ENCODE measurements around the gene DDX1.

DDX1 gene

GRCh38 chr2:15633043-15633970 is 41.6 kb downstream of the DDX1 start:
- DNase-seq = no peak

DNA sequence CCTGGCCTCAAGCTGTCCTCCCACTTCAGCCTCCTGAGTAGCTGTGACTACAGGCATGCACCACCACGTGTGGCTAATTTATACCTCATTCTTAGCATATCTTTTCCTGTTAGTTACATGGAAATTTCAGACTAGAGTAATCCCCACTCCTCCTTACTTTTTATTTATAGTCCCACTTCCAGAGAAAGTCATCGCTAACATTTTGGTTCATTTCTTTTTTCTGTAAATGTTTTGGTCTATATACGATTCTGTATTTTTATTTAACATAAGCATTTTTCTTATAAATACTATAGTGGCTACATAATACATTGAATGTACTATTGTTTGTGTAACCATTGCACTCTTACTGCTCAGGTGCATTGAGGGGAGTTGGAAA is 42.3 kb downstream of the DDX1 start:
- no peak for DNase-seq

DNA sequence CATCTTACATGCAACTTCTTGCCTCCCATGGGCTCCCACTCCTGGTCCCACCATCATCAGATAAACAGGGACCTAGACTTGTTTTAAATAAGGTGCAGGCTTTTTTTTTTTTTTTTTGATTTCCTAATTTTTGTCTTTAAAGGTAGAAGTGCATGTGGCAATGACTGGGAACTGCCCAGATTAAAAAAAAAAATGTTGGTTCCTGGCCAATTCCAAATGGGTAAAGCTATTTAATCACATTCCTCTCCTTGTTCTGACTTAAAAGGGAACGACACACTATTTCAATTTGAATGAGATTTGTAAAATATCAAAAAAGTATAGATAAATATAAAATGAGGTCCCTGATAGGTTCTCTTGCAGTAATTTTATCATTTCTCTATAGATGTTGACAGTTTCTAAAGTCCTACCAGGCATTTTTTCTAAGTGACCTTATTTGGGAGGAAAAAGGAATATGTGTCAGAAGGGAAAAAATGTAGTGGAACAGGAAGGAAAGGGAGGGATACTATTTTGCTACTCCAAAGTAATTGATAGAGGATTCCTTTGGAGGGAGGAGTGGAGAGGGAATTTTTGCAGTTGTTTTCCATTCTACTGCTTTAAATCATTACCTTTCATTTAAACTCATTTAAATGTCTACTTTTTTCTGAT is 43.3 kb downstream of the DDX1 start:
- DNase-seq = no peak

GRCh38 chr2:15636972-15637785 is 45.5 kb downstream of the DDX1 start:
- peak; percentile 41 for DNase-seq

GRCh38 chr2:15638720-15639119 is 47.1 kb downstream of the DDX1 start:
- DNase-seq = no peak

- DNase-seq = no peak
Observed at GRCh38 chr2:15639323-15640251, 47.9 kb downstream of the DDX1 start.

DNA sequence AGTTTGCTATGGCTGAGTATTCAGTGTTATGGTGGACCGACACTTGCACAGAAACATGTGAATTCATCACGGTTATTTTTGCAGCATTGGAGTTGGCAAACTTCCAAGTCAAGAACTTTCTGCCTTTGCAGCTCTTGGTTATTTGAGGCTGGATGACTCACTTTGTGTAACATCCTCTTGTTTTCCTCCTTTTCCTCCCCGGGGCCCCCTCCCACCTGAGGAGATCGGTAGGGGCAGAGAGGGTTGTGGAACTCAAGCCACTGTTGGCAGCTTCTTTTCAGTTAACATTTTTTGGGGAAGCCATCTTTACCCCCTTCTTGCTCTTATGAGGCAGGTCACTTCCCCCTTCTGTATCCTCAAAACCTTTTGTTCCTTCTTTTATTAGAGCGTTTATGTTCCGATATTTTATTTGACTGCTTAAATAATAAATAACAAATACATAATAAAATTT is 48.6 kb downstream of the DDX1 start:
- DNase-seq = no peak

GRCh38 chr2:15640784-15641183 is 49.1 kb downstream of the DDX1 start:
- no peak for DNase-seq

DNA sequence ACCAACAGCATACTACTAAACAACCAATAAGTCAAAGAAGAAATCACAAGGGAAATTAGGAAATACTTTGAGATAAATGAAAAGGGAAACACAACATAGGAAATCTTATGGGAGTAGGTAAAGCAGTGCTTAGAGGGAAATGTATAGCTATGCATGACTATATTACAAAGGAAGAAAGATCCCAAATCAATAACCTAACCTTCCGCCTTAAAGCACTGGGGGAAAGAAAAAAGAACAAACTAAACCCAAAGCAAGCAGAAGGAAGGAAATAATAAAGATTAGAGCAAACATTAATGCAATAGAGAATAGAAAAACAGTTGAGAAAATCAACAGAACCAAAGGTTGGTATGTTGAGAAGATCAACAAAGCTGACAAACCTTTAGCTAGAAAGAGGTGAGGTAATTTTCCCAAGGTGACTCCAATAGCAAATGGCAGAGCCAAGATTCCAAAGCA is 49.9 kb downstream of the DDX1 start:
- DNase-seq = no peak

- no peak for DNase-seq
Observed at GRCh38 chr2:15642011-15642814, 50.5 kb downstream of the DDX1 start.

DNA sequence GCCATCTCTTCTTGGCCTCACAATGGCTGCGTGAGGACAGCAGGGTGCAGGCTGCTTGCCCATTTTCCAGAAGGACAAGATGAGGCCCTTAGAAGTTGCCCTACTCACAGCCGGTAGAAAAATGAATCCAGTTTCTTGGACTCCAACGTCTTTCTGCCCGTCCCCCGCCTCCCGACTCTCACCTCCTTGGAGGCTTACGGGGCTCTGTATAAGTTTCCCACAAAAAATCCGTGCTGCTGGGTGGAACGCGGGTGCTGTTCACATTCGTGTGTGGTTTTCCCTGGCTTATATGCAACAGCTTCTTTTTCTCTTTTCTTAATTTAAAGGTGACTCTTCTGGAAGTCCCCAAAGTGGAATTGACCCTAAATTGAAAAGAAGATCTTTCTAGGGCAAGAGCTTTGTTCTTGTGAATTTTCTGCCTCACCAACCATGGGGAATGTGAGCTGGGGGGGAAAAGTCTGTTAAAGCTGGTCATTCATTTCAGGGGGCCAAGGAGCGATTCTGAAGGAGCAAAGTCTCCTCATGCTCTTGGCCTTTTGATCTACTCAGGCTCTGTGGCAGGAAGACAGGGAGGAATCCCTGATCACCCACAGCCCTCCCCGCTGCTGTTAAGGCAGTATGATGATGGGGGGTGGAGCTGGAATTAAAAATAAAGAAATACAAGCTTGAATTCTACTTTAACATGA is 51.3 kb downstream of the DDX1 start:
- no peak for DNase-seq

GRCh38 chr2:15643791-15644585 is 52.3 kb downstream of the DDX1 start:
- no peak for DNase-seq

DNA sequence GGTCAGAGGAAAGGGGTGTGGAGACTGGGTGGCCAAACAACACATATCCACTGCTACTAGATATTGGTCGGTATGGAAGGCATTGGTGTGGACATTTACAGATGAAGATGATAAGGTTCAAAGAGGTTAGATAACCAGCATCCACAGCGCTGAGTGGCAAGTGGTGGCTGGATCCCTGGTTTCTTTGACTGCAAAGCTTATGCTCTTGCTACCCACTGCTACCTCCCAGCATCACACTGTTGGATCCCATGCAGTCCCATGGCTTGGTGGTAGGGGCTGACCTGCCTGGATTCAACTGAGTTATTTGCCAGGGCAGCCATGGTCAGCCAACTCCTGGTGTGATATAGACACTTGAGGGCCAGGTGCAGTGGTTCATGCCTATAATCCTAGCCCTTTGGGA is 53.6 kb downstream of the DDX1 start:
- DNase-seq = no peak

- no peak for DNase-seq
Observed at GRCh38 chr2:15645720-15646385, 54.2 kb downstream of the DDX1 start.

DNA sequence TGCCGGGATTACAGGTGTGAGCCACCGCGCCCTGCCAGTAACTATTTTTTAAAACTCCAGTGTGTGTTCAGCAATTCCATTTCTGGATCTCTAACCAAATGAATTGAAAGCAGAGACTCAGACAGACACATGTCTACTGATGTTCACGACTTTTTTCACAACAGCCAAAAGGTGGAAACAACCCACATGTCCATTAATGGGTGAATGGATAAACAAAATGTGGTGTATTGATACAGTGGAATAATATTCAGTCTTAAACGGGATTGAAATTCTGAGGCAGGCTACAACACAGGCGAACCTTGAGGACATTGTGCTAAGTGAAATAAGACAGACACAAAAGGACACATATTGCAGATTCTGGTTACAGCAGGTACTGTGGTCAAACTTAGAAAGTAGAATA is 55.0 kb downstream of the DDX1 start:
- no peak for DNase-seq

DNA sequence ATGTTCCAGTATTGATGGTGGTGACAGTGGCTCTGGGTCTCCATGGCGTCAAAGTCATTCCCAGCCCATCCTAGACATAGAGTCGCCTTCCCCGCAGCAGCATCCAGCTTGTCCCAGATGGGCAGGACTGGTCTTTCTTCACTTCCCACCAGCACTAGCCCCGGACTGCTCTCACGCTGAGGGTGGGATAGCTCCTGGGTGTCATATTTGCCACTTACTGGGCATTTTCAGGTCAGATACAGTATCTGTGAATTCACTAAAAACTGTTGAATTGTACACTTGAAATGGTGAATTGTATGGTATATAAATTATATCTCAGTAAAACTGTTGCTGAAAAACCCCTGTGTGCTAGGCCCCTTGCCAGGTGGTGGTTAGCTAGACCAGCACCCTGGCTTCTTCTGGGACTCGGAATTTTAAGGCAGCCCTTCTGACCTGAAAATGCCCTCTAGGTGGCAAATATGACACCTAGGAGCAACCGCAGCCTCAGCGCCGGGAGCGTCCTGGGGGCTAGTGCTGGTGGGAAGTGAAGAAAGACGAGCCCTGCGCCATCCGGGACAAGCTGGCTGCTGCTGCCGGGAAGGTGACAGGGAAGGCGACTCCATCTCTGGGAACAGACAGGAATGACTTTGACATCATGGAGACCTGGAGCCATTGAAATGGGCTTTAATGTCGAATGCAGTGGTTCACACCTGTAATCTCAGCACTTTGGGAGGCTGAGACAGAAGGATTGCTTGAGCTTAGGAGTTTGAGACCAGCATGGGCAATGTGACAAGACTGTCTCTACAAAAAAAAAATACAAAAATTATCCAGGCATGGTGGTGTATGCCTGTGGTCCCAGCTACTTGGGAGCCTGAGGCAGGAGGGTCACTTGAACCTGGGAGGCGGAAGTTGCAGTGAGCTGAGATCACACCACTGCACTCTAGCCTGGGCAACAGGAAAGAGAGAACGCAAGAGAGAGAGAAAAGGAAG is 56.2 kb downstream of the DDX1 start:
- DNase-seq = no peak

DNA sequence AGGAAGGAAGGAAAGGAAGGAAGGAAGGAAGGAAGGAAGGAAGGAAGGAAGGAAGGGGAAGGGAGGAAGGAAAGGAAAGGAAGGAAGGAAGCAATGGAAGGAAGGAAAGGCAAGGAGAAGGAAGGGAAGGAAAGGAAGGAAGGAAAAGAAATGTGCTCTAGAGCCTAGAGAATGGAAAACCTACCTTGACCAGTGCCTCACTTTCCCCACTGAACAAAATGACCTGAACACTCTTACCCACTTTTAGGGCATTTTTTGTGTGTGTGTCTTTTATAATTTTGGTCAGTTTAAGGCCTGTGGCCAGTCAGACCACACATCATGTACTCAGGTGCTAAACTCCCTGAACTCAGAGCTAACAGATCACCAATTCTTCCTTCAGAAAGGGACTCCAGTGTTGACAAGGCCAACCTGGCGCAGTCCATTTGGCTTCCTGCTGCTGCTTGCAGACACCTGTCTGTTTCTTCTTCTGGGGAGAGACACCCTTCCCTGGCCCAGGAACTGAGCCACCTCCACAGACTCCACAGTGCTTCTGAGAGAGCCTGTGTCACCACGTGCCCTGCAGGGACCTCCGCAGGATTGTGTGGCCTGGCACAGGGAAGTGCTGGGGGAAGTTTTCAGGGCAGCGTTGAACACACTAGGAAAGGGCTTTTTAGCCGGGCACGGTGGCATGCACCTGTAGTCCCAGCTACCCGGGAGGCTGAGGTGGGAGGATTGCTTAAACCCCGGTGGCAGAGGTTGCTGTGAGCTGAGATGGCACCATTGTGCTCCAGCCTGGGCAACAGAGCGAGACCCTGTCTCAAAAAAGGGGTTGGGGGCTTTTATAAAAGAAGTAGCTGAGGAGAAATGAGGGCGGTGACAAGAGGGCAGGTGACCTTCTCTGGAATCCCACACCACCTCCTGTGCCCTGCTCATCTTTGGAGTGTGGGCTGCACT is 57.2 kb downstream of the DDX1 start:
- DNase-seq = no peak
